ENCODE results near the gene ATPAF2.

GRCh38 chr17:17985555-17985954, 53.4 kb downstream of the ATPAF2 start:
- TF ChIP-seq CTCF (IDR thresholded peaks at IDR 0.05): no peak
- no peak for TF ChIP-seq EP300 (IDR thresholded peaks at IDR 0.05)
